ENCODE data around the gene KIF26B. TPM values are rescaled to one million over a fixed set of nuclear protein-coding genes. Genes with fewer than 3 reads are reported as not detected.

Gene KIF26B
- total RNA-seq, 2 donors from 2014 or later: 0.12 to 0.13 TPM

GRCh38 chr1:245542365-245542764 is 387.6 kb downstream of the KIF26B start:
- no peak for ATAC-seq
- intact Hi-C loops (cut with DNase I): no loop called here

GRCh38 chr1:245544236-245544635 is 389.5 kb downstream of the KIF26B start:
- no peak for DNase-seq
- intact Hi-C loops (cut with DNase I): no loop called here
- ATAC-seq: no peak

More at GRCh38 chr1:245542365-245542764, 387.6 kb downstream of the KIF26B start:
- DNase-seq: no peak

DNA sequence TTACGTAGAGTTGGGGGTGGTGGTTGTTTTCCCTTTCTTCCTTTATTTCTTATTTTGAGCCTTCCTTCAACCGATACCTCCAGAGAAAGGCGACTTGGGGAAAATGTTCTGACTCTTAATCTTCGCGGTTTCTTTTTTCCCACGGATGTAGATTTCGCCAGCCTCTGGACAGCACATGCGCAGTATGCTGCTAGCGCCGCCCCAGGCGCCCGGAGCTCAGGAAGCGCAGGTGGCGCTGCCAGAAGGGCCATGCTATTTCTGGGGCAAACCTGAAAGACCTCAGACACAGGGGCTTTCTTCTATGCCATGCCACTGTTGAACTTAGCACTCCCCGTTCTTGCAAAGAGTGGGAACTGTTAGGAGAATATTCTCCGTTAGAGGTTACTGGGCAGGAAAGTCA is 392.1 kb downstream of the KIF26B start:
- no peak for ATAC-seq
- intact Hi-C loops (cut with DNase I): no loop called here

DNA sequence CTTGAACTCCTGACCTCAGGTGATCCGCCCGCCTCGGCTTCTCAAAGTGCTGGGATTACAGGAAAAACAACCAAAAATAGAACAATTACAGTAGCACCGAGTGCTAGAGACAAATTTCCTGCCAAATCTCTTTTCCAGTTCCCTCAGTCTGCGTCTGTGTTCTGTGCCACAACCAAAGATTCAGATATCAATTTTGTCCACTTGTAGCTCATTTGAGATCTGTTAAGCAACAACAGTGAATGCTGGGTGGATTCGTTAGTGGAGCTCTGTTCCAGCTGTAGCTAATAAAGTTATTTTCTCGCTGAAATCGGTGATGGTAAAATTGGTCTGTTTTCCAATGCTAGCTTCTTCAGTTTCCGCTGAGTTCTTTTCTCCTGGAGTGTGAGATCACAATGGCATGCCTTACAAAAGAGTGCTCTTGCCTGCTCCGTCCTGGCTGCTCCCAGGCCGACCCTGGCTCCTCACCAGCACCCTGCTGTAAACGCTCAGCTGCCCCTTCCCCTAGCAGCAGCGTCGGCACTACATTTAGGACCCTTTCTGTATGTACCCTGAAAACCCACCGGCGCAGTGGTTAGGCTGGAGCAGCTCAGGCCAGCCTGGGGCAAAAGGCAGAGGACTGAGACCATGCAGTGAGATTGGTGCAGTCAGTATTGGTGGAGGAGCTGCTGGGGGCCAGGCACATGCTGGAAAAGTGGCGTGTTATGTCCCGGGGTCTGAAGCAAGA is 395.4 kb downstream of the KIF26B start:
- DNase-seq (no peak), ATAC-seq (no peak)
- intact Hi-C loops (cut with DNase I): no loop called here

More for the DNA sequence above, 392.1 kb downstream of the KIF26B start:
- no peak for DNase-seq

DNA sequence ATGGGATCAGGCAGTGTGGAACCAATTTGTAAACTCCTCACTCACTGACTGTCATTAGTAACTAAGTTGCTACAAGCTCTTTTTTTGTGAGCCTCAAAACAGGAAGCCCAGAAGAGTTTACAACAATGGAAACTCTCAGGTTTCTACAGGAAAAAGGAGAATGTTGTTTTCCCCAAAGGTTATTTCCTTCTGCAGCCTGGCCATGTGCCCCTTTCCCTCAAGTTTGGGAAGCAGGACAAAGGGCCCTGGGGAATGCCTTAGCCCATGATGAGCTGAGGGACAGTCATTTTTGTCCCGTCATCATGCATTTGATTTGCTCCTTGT is 395.9 kb downstream of the KIF26B start:
- DNase-seq: no peak
- intact Hi-C loops (cut with DNase I): no loop called here
- no peak for ATAC-seq

- intact Hi-C loops (cut with DNase I): no loop called here
- DNase-seq: no peak
- ATAC-seq: no peak
Measured at GRCh38 chr1:245551536-245551935, 396.8 kb downstream of the KIF26B start.

DNA sequence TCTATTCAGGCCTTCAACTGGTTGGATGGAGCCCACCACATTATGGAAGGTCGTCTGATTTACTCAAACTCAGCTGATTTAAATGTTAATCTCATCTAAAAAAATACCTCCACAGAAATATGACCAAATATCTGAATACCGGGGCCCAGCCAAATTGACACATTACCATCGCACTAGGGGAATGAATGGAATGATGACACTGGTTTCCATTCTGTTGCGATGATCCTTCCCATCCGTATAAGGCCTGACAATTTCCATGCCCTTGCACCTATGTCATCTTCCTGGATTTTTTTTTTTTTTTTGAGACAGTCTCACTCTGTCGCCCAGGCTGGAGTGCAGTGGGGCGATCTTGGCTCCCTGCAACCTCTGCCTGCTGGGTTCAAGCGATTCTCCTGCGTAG is 397.5 kb downstream of the KIF26B start:
- ATAC-seq (no peak), DNase-seq (no peak)
- intact Hi-C loops (cut with DNase I): no loop called here

DNA sequence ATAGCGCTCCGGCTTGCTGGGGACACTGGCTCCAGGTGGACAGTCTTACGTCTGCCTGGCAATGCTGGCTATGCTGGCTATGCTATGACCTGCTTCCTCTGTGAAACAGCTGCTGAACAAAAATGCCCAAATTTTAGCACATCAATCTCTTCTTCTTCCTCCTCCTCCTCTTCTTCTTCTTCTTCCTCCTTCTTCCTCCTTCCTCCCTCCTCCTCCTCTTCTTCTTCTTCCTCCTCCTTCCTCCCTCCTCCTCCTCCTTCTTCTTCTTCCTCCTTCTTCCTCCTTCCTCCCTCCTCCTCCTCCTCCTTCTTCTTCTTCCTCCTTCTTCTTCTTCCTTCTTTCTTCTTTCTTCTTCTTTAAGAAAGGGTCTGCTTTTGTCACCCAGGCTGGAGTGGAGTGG is 401.3 kb downstream of the KIF26B start:
- DNase-seq (no peak), ATAC-seq (no peak)
- intact Hi-C loops (cut with DNase I): no loop called here

- ATAC-seq (no peak), DNase-seq (no peak)
- intact Hi-C loops (cut with DNase I): no loop called here
Measured at GRCh38 chr1:245558069-245558468, 403.3 kb downstream of the KIF26B start.

GRCh38 chr1:245560316-245560859 is 405.6 kb downstream of the KIF26B start:
- DNase-seq (no peak), ATAC-seq (no peak)
- intact Hi-C loops (cut with DNase I): no loop called here

DNA sequence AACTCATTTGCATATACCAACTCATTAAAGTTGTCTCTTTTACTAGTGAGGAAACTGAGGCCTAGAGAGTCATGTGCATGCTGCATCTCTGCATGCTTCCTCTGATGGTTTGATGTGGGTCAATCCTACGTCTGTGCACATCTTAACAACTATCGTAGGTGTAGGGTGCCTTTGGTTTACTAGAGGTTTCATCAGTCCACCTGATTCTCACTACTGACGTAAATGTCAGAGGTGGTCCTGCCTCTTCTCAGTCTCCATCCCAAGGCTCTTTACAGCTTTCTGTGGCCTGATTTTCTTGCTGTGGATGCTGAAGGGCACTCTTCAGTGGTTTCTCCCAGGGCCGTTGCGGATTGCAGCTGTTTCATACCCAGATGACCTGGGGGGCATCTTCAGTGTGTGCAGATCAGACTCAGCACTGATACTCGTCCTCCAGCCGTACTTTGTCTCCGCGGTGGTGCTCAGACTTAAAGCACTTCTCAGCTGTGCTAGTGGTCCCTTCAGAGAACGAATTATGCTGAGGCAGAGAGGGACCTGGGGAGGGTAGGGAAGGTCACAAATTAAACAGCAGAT is 407.0 kb downstream of the KIF26B start:
- ATAC-seq: no peak
- intact Hi-C loops (cut with DNase I): no loop called here
- no peak for DNase-seq

DNA sequence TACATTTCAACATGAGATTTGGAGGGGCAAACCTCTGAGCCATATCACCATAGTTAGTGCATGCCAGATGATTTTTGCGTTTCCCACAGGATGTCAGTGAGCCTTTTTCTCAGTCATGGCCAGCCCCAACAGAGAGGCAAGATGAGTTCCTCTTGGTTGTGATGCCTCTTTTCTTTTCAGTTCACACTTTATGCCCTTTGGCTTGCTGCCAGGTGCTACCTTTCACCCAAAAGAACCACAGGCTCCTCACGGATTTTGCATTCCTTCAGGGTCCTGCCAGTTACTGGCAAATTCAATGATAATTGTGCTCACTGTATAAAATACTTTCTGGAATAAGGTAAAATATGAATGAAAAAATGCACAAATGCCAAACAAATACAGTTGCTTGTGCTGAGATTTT is 411.3 kb downstream of the KIF26B start:
- DNase-seq (no peak), ATAC-seq (no peak)
- intact Hi-C loops (cut with DNase I): no loop called here

DNA sequence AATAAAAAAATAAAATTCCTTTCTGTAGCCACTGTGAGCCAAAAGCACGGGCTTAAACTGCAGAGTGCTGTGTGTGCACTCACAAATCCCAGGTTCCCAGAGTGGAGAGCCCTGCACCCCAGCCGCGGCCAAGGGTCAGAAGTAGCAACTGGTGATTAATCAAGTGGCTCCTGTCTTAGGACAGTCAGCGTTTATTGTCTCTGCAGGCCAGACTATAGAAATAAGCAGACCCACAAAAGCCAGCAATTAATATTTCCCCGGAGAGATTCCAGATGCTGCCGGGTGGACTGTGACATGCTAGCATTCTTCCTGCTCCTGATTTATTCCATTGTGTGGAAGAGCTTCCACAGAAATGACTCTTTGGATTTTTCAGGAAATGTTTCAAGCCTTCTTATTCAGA is 412.2 kb downstream of the KIF26B start:
- ATAC-seq (no peak), DNase-seq (no peak)
- intact Hi-C loops (cut with DNase I): no loop called here

DNA sequence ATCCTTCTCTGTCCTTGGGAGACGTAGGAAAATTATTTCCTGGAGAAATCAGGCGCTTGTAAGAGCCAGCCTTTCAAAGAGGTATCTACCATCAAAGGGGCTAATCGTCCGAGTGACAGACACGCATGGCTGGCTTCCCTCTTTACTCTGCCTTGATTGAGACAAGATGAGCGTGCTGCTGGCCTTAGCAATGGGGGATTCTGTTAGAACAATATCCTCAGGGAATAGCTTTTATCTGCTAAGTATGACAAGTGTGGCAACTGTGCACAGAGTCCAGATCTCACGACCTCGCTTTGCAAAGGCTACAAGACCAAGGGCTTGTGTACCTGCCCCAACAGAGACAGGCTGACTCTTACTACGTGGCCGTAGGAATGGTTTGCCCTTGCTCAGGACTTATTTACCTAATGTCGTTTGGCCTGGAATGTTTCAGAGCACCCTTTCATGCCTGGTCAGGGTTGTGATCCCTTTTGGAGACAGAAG is 417.1 kb downstream of the KIF26B start:
- DNase-seq: no peak
- ATAC-seq: no peak

DNA sequence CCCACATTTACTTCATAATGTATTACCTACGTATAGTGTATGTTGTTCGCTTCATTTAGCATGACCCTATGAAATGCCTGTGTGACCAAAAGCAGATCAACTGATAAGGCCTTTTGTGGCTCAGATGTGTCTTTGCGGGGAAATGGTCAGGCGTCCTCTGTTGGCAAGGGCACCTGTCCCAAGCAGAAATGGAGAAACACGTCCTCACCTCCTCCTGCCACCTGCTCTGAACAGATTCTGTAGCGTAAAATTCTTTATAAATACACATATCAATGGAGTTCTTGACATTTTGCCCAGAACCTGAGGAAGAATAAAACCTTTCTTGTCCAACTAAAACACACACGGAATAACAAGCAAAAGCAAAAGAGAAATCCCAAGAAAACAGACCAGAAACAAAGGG is 417.9 kb downstream of the KIF26B start:
- no peak for ATAC-seq
- DNase-seq: no peak
- intact Hi-C loops (cut with DNase I): no loop called here

More for the DNA sequence above, 417.1 kb downstream of the KIF26B start:
- intact Hi-C loops (cut with DNase I): no loop called here

DNA sequence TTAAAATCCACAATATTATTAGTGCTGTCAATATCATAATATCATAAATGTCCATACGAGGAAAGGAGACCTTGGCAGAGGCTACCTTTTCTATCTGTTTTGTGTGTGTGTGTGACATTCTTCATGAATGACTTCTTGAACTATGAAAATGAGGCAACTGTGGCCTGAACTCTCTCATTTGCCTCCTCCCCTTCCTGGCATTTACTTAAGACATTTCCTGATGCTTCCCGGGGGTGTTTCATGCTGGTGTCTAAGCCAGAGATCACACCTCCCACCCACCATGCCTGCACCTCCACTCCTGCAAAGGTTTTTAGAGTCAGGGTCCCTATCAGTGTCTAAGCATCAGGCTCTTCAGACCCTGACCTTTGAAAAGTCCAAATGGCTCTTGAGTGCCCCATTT is 420.9 kb downstream of the KIF26B start:
- ATAC-seq (no peak), DNase-seq (no peak)
- intact Hi-C loops (cut with DNase I): loop anchor here in 1 of 2 donors (5.0 kb wide), 1 partner anchor 418 kb away; no protein-coding TSS in a partner anchor

DNA sequence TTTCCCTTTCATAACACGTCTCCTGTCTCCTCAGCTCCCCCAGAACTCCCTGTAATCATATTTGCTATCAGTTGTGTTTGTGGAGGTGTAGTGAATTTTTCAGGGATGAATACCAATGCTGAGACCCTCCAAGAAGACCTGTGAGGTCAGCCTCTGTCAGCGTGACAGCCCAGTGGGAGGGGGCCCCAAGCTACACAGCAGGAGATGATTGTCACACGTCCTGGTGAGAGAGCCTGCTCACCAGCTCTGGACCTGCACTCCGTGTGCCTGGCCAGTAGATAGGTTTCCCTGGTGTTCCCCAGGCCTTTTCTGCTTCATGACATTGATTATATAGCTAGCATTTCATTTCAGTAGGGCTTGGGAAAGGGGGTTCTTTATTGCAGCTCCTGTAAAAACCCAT is 421.5 kb downstream of the KIF26B start:
- DNase-seq (no peak), ATAC-seq (no peak)
- intact Hi-C loops (cut with DNase I): loop anchor here in 1 of 2 donors (5.0 kb wide), 1 partner anchor 419 kb away; no protein-coding TSS in a partner anchor

GRCh38 chr1:245577191-245578157 is 422.7 kb downstream of the KIF26B start:
- no peak for ATAC-seq
- no peak for DNase-seq
- intact Hi-C loops (cut with DNase I): loop anchor here in 1 of 2 donors (5.0 kb wide), 1 partner anchor 420 kb away; no protein-coding TSS in a partner anchor

DNA sequence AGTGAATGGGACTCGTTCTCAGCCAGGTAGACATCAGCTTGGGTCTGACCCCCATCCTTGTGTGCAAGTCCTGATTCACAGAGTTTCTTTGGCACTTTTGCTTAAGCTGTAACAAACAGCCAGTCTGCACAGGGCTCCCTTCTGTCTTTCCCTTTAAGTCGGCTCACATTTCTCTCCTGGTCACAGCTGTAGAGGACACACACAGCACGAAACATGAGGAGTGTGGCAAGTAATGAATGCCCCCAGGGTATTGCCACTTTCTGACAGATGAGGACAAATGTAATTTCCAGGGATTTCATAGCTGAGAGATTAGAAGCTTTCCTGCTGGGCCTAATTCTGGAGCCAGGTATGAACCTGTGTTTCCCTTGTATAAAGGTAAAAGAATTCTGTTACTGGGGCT is 423.5 kb downstream of the KIF26B start:
- intact Hi-C loops (cut with DNase I): loop anchor here in 1 of 2 donors (5.0 kb wide), 1 partner anchor 421 kb away; no protein-coding TSS in a partner anchor
- no peak for DNase-seq
- no peak for ATAC-seq
